Measurements from ENCODE around the gene NXPE4.

The NXPE4 gene

DNA sequence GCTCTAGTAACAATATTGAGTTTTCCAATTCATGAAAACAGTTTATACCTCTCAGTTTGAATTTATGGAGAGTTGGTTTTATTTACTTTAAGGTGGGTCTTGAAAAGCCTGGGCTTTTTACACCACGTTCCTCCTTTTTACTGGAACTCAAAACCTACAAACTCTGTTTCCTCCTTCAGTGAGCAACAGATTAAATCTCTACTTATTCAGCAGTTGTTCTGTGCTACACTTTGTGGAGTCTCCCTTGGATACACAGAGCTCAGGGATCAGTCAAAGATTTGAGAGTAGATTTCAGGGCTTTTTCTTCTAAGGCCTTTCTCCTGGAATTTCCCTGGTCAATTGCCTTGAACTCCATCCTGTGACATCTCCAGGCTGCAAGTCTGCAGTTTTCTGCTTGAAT, 39.5 kb downstream of the NXPE4 start:
- DNase-seq, result no peak

DNA sequence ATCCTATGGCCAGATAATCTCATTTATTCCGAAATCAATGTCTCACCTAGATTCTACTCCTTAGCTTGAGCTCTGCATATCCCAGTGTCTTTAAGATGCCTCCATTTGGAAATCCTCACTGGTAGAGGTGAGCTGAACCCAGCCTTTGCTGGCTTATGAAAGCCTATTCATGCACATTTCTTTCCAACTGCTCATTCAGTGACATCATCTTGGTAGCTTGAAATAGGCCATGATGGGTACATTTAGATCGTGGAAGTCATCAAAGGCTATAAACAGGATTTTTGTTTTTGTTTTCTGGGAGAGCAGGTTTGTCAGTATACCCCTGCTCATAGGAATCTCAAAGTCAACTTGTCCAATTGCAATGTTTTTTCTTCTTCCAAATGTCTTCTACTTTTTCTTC, 41.9 kb downstream of the NXPE4 start:
- DNase-seq, result no peak

DNA sequence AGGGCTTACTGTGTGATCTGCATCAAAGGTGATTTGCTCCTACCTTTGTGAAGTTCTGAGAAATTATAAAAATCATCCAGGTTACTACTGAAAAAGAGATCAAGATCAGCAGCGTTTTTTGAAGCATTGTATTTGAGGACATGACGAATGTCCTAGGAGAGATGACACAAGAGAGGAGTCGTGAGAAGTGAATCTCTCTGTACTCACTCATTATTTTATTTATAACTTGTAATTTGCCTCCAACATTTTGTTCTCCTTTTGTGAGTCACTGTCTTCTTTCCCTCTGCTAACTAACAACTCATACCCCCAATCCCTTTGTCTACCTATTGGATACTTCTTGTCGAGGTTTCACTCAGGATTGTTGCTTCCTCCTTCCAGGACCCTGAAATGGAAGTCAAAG, 44.5 kb downstream of the NXPE4 start:
- DNase-seq, result no peak

DNA sequence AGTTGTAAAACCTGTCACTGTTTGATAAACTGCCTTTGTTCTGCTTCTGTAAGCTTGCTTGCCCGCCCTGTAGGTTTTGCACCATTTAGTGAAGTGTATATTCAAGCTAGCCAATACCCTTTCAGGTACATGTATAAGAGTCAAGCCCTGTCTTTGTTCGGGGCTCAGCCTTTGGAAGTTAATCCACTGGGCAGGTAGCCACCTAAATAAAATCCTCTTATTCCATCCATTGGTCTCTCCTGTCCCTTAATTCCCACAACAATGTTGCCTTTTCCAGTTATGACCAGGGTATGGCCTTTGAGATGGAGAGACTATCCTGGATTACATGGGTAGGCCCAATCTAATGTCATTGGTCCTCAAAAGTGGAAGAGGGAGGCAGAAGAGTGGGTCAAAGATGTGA, 69.9 kb downstream of the NXPE4 start:
- no peak for DNase-seq

DNA sequence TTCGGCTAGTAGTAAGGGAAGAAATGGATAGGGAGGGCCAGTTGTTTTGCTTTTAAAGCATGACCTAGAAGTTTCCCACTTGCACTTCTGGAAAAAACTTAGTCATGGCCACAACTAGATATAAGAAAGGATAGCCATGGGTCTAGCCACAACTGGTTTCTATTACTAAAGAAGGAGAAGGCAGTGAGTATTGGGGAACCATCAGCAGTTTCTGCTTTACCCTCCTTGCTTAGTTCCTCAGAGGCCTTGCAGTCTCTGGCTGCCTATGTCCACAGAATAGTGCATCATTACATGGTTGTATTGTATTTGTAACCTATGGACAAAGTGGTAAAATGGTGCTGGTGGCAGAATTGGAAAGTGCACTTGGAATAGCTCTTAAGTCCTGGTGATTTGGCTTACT, 71.5 kb downstream of the NXPE4 start:
- DNase-seq, result no peak

DNA sequence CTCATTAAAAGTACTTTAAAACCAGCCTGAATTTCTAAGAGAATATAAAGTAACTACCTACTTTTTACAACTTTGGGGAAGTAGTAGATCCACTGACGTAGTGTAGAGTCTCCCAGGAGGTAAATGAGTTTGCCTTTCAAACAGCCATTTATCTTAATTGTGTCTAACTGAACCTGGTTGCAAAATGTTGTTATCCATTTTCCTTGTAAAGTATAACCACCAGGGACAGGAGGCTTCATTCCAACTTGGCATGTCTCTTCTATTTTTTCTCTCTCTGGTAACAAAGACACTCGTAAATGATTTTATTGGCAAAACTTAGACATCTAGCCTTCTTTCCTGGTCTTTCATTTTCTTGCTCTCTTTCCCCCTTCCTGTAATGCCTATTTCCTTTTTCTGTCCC, 72.8 kb downstream of the NXPE4 start:
- no peak for DNase-seq
